Natural killer cell (primary cell): Measurements from ENCODE around the gene ATP11A. TPM values are rescaled to one million over a fixed set of nuclear protein-coding genes. Genes with fewer than 3 reads are reported as not detected.

Experiments
- ATAC-seq, 3 donors: fragments of 150-1000 bp in 2 of 3; fragments of 200-7000 bp in 1 of 3; cut with Tn5 transposase; 1 replicate in 1 of 3; 2 replicates in 2 of 3; pipeline ENCODE4 v1.10.0; 2021; ENCODE audit warnings: mild to moderate bottlenecking in 2 of 3, moderate library complexity in 2 of 3
- DNase-seq, 2 donors: peaks; one replicate each; pipeline versions ENCODE4 v3.0.0 to v3.0.0-alpha.2; 2013 to 2021; ENCODE audit warnings: mixed read lengths in 1 of 2
- H3K27ac ChIP-seq: one replicate; pipeline ENCODE4 v1.5.1; 2013; ENCODE audit warnings: mild to moderate bottlenecking, low read length
- H3K27me3 ChIP-seq: one replicate; pipeline ENCODE4 v1.6.1; 2013; ENCODE audit warnings: low read length; ENCODE audit not compliant: control insufficient read depth, insufficient read depth
- H3K36me3 ChIP-seq: one replicate; pipeline ENCODE4 v1.6.1; 2013; ENCODE audit warnings: low read length; ENCODE audit not compliant: control insufficient read depth, insufficient read depth
- H3K4me1 ChIP-seq: one replicate; pipeline ENCODE4 v1.6.1; 2013; ENCODE audit warnings: low read length; ENCODE audit not compliant: control insufficient read depth, insufficient read depth
- H3K4me3 ChIP-seq: one replicate; pipeline ENCODE4 v1.5.1; 2013; ENCODE audit warnings: low read length
- H3K9me3 ChIP-seq: one replicate; pipeline ENCODE4 v1.6.1; 2013; ENCODE audit warnings: low read length; ENCODE audit not compliant: control insufficient read depth, insufficient read depth
- H3K27ac Mint-ChIP-seq, 2 donors: one replicate each; pipeline ENCODE4 v1.8.0; 2022; ENCODE audit warnings: mild to moderate bottlenecking in 2 of 2, mixed read lengths in 2 of 2, moderate library complexity in 1 of 2
- H3K27me3 Mint-ChIP-seq, 2 donors: one replicate each; pipeline ENCODE4 v1.8.0; 2022; ENCODE audit warnings: low read depth in 2 of 2, mixed read lengths in 2 of 2
- H3K36me3 Mint-ChIP-seq: one replicate; pipeline ENCODE4 v1.8.0; 2022; ENCODE audit warnings: mixed read lengths
- H3K4me1 Mint-ChIP-seq, 2 donors: one replicate each; pipeline ENCODE4 v1.8.0; 2022; ENCODE audit warnings: mixed read lengths in 2 of 2
- H3K4me3 Mint-ChIP-seq: one replicate; pipeline ENCODE4 v1.8.0; 2022; ENCODE audit warnings: mild to moderate bottlenecking, moderate library complexity, mixed read lengths
- H3K9me3 Mint-ChIP-seq, 2 donors: one replicate each; pipeline ENCODE4 v1.8.0; 2022; ENCODE audit warnings: mixed read lengths in 2 of 2
- WGBS: methylation state at CpG from one replicate; pipeline ENCODE4 v1.1.7; 2013; ENCODE audit warnings: missing lambda C conversion rate; ENCODE audit not compliant: insufficient coverage; 5-methylcytosine and 5-hydroxymethylcytosine counted together
- intact Hi-C: fragments of 100-400 bp; cut with micrococcal nuclease; formaldehyde crosslinking; loops from one replicate; pipeline ENCODE4 v1.14.2; 2022
- total RNA-seq, 4 donors: library from RNA; stranded (reverse); fragments of 120-200 nt in 1 of 4; gene quantifications; one replicate each; pipeline versions ENCODE4 v1.2.3 to v1.2.4, GENCODE V29; 2013 to 2022
- TF ChIP-seq, protein P1 (sequence below): fragments of 200-600 bp; IDR thresholded peaks from one replicate; pipeline ENCODE4 v1.8.0; 2022; ENCODE audit warnings: antibody characterized with exemption

Gene ATP11A
- total RNA-seq, 3 donors from 2014 or later (not counting 1 experiment from before 2014, with no cell fraction given) = 47.1 to 68.6 (median 50.7) TPM

DNA sequence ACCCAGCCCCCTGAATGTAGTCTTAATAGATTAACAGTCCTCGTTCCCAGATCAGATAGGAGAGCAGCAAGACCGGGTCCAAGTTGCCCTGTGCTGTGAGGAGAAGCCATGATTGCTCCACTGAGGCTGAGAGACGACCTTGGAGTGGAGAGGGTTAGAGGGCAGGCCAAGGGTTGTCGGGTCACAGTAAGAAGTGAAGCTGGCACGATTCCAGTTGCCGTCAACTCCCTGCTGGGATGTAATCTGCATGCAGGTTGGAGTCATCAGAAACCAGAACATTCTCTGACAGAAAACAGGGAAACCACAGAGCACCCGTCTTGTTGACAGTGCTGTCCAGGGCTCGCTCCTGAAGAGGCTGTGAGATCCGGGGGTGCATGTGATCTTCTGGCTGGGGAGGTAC, 19.0 kb upstream of the ATP11A start:
- intact Hi-C loops = no loop called here
- H3K4me1 Mint-ChIP-seq = no peaks in the 10 kb centered on the region
- H3K9me3 Mint-ChIP-seq = no peaks in the 10 kb centered on the region

DNA sequence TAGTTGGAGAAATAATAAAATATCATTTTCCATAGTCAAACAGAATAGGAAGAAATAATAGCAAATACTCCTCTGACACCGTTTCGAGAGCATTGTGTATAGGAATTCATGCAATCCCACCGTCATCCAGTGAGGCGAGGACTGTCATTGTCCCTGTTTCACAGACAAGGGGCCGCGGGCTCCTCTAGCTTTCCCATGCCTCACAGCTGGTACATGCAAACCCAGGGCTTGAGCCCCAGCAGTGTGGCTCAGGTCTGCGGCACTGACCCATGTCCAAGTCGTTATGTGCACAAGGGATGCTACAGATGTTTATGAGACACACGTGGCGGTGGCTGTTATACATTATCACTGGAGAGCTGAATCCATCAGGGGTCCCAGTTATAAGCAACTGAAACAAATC, 18.5 kb upstream of the ATP11A start:
- Histone ChIP-seq H3K36me3 (no peaks in the 10 kb centered on the region), H3K4me3 (no peak overlapping the region), H3K27me3 (no peaks in the 10 kb centered on the region), H3K9me3 (no peaks in the 10 kb centered on the region), H3K4me1 (no peaks in the 10 kb centered on the region), H3K27ac (no peak overlapping the region)
- Mint-ChIP-seq H3K36me3 (no peaks in the 10 kb centered on the region), H3K27ac (no peak overlapping the region), H3K4me1 (no peaks in the 10 kb centered on the region), H3K9me3 (no peaks in the 10 kb centered on the region), H3K4me3 (no peak overlapping the region), H3K27me3 (peaks cover 14 to 23% of the 10 kb centered on the region in 2 donors)
- WGBS = 91% methylated on average over 10 of the region's 10 CpGs
- intact Hi-C loops = no loop called here
- TF ChIP-seq, protein P1, sequence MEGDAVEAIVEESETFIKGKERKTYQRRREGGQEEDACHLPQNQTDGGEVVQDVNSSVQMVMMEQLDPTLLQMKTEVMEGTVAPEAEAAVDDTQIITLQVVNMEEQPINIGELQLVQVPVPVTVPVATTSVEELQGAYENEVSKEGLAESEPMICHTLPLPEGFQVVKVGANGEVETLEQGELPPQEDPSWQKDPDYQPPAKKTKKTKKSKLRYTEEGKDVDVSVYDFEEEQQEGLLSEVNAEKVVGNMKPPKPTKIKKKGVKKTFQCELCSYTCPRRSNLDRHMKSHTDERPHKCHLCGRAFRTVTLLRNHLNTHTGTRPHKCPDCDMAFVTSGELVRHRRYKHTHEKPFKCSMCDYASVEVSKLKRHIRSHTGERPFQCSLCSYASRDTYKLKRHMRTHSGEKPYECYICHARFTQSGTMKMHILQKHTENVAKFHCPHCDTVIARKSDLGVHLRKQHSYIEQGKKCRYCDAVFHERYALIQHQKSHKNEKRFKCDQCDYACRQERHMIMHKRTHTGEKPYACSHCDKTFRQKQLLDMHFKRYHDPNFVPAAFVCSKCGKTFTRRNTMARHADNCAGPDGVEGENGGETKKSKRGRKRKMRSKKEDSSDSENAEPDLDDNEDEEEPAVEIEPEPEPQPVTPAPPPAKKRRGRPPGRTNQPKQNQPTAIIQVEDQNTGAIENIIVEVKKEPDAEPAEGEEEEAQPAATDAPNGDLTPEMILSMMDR = no peak
- DNase-seq (no peak), ATAC-seq (no peak)

More for the DNA sequence above, 19.0 kb upstream of the ATP11A start:
- Mint-ChIP-seq H3K27me3 (peaks cover 11 to 18% of the 10 kb centered on the region in 2 donors), H3K4me3 (no peak overlapping the region), H3K27ac (no peak overlapping the region), H3K36me3 (no peaks in the 10 kb centered on the region)
- no peaks in the 10 kb centered on the region for H3K27me3 ChIP-seq
- no peaks in the 10 kb centered on the region for H3K9me3 ChIP-seq
- ATAC-seq (no peak), DNase-seq (no peak)
- no peak overlapping the region for H3K4me3 ChIP-seq
- WGBS = 78% methylated on average over 9 of the region's 9 CpGs
- no peaks in the 10 kb centered on the region for H3K4me1 ChIP-seq
- H3K36me3 ChIP-seq = no peaks in the 10 kb centered on the region
- H3K27ac ChIP-seq = no peak overlapping the region
- TF ChIP-seq, protein P1 = no peak

DNA sequence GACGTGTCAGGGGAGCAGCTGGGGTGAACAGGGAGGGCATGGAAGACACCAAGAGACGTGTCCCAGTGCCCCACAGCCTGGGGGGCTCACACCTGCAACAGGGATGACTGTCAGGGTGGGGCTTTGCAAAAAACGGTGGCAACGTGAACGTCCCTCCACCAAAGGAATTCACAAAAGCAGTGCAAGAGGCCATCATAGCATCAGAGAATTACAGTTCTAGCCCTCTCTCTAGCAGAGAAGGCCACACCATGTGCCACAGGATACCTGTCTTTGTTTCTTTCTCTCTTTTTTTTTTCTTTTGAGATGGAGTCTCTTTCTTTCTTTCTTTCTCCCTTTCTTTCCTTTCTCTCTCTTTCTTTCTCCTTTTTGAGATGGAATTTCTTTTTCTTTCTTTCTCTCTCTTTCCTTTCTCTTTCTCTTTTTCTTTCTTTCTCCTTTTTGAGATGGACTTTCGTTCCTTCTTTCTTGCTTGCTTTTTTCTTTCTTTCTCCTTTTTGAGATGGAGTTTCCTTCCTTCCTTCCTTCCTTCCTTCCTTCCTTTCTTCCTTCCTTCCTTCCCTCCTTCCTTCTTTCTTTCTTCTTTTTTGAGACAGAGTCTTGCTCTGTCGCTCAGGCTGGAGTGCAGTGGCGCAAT, 17.1 kb upstream of the ATP11A start:
- no peak overlapping the region for H3K27ac ChIP-seq
- H3K36me3 ChIP-seq = no peaks in the 10 kb centered on the region
- H3K4me3 ChIP-seq = no peak overlapping the region
- Mint-ChIP-seq H3K9me3 (no peaks in the 10 kb centered on the region), H3K27me3 (peaks cover 19 to 25% of the 10 kb centered on the region in 2 donors), H3K4me1 (no peaks in the 10 kb centered on the region), H3K27ac (no peak overlapping the region), H3K36me3 (no peaks in the 10 kb centered on the region), H3K4me3 (no peak overlapping the region)
- DNase-seq (no peak), ATAC-seq (no peak)
- no peaks in the 10 kb centered on the region for H3K4me1 ChIP-seq
- TF ChIP-seq, protein P1 = no peak
- no peaks in the 10 kb centered on the region for H3K9me3 ChIP-seq
- H3K27me3 ChIP-seq = no peaks in the 10 kb centered on the region
- WGBS = 85% methylated on average over 8 of the region's 8 CpGs
- intact Hi-C loops = no loop called here
